Measurements from ENCODE around the gene CAPN2.
"Not testable (repeated sequence)": the region's sequence is repeated elsewhere in the genome, so short reads cannot be mapped to it uniquely, and the experiment has no call there.

Gene CAPN2

GRCh38 chr1:223792046-223792445 lies 79.7 kb downstream of the CAPN2 start:
- DNase-seq (ENCODE audit: low read depth) = no peak

GRCh38 chr1:223793716-223794115 lies 81.4 kb downstream of the CAPN2 start:
- DNase-seq (ENCODE audit: low read depth) = no peak

- DNase-seq (ENCODE audit: low read depth) = no peak
Measured at GRCh38 chr1:223794136-223794880, 82.0 kb downstream of the CAPN2 start.

- DNase-seq (ENCODE audit: low read depth) = no peak
Measured at GRCh38 chr1:223796210-223796609, 83.9 kb downstream of the CAPN2 start.

- no peak for DNase-seq (ENCODE audit: low read depth)
Measured at GRCh38 chr1:223802032-223802431, 89.7 kb downstream of the CAPN2 start.

- DNase-seq (ENCODE audit: low read depth) = peak; percentile 24
Measured at GRCh38 chr1:223802602-223803001, 90.3 kb downstream of the CAPN2 start.

- no peak for DNase-seq (ENCODE audit: low read depth)
Measured at GRCh38 chr1:223803211-223803610, 90.9 kb downstream of the CAPN2 start.

GRCh38 chr1:223809905-223810304 lies 97.6 kb downstream of the CAPN2 start:
- peak; percentile 63 for DNase-seq (ENCODE audit: low read depth)

- peak; percentile 54 for DNase-seq (ENCODE audit: low read depth)
Measured at GRCh38 chr1:223810586-223810985, 98.2 kb downstream of the CAPN2 start.

- peak; percentile 65 for DNase-seq (ENCODE audit: low read depth)
Measured at GRCh38 chr1:223811634-223812101, 99.3 kb downstream of the CAPN2 start.

- no peak for DNase-seq (ENCODE audit: low read depth)
Measured at GRCh38 chr1:223813645-223814044, 101.3 kb downstream of the CAPN2 start.

- no peak for DNase-seq (ENCODE audit: low read depth)
Measured at GRCh38 chr1:223815020-223815853, 102.9 kb downstream of the CAPN2 start.

GRCh38 chr1:223815865-223816264 lies 103.5 kb downstream of the CAPN2 start:
- peak; percentile 77 for DNase-seq (ENCODE audit: low read depth)

GRCh38 chr1:223817265-223817664 lies 104.9 kb downstream of the CAPN2 start:
- not testable (repeated sequence) for DNase-seq (ENCODE audit: low read depth)

- DNase-seq (ENCODE audit: low read depth) = no peak
Measured at GRCh38 chr1:223819730-223820514, 107.6 kb downstream of the CAPN2 start.

GRCh38 chr1:223820515-223820858 lies 108.1 kb downstream of the CAPN2 start:
- DNase-seq (ENCODE audit: low read depth) = no peak

GRCh38 chr1:223820971-223821370 lies 108.6 kb downstream of the CAPN2 start:
- no peak for DNase-seq (ENCODE audit: low read depth)

- DNase-seq (ENCODE audit: low read depth) = no peak
Measured at GRCh38 chr1:223824287-223824686, 111.9 kb downstream of the CAPN2 start.

- no peak for DNase-seq (ENCODE audit: low read depth)
Measured at GRCh38 chr1:223824712-223825111, 112.4 kb downstream of the CAPN2 start.
